ENCODE data around the gene AP1G2.

AP1G2 gene

DNA sequence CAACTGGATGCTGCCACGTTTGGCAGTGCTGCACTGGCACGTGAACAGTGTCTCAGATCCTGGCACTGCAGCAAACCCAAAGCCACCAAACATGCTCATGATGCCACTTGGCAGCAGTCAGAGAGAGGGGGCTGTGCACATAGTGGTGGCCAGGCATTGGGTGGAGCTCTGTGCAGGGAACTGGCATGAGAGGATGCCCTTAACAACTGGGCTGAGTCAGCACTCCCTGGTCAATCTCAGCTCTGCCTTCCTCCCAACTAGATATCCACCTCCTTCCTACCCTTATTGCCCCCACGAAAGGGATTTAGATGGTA, 53.0 kb downstream of the AP1G2 start:
- DNase-seq (ENCODE audit: low spot score) = no peak

- DNase-seq (ENCODE audit: low spot score) = no peak
Measured at GRCh38 chr14:23513818-23514643, 53.6 kb downstream of the AP1G2 start.

- DNase-seq (ENCODE audit: low spot score) = no peak
Measured at GRCh38 chr14:23513005-23513817, 54.4 kb downstream of the AP1G2 start.

DNA sequence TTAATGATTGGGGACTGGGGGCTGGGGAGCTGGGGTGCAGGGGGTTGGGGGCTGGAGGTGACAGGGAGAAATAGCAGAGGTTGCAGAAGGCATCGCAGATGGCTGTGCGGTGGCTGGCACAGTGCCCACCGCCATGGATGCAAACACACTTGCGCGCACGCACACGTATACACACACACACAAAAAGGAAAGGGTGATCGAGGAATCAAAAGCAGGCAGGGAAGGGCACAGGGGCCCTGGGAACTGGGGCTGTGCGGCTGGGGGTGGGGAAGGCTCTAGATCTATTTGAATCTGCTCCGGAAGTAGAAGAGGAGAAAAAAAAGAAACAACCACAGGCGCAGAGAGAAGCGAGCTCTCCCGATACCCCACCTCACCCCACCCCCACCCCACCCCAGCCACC, 55.4 kb downstream of the AP1G2 start:
- no peak for DNase-seq (ENCODE audit: low spot score)

Data from GM03348 (cell line).